ENCODE results near the gene INTS3.

The INTS3 gene

DNA sequence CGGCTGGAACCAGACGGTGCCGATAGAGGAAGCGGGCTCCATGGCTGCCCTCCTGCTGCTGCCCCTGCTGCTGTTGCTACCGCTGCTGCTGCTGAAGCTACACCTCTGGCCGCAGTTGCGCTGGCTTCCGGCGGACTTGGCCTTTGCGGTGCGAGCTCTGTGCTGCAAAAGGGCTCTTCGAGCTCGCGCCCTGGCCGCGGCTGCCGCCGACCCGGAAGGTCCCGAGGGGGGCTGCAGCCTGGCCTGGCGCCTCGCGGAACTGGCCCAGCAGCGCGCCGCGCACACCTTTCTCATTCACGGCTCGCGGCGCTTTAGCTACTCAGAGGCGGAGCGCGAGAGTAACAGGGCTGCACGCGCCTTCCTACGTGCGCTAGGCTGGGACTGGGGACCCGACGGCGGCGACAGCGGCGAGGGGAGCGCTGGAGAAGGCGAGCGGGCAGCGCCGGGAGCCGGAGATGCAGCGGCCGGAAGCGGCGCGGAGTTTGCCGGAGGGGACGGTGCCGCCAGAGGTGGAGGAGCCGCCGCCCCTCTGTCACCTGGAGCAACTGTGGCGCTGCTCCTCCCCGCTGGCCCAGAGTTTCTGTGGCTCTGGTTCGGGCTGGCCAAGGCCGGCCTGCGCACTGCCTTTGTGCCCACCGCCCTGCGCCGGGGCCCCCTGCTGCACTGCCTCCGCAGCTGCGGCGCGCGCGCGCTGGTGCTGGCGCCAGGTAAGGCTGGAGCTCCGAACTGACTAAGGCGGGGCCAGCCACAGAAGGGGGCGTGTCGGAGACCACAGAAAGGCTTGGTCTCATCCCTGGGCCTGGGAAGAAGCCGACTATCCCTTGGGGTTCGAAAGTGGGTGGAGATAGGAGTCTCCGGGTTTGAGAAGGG, 47.8 kb downstream of the INTS3 start:
- H3K4me3 ChIP-seq (ENCODE audit: low read length): peak overlapping the region; percentile 59; the same call in 1 of the 2 replicates
- TF ChIP-seq ZNF274 (IDR thresholded peaks at IDR 0.05; ENCODE audit: low read depth, low read length): no peak

DNA sequence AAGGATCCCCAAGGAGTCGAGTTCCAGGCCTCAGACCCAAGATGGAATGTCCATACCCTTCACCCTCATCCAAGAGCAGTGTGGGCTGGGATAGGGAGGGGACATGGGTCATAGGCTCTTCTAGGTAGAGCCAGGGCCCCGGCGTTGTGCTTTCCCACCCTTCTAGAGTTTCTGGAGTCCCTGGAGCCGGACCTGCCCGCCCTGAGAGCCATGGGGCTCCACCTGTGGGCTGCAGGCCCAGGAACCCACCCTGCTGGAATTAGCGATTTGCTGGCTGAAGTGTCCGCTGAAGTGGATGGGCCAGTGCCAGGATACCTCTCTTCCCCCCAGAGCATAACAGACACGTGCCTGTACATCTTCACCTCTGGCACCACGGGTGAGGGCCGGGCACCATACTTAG, 48.5 kb downstream of the INTS3 start:
- peak overlapping the region; percentile 59; the same call in 1 of the 2 replicates for H3K4me3 ChIP-seq (ENCODE audit: low read length)
- TF ChIP-seq ZNF274 (IDR thresholded peaks at IDR 0.05; ENCODE audit: low read depth, low read length): no peak

DNA sequence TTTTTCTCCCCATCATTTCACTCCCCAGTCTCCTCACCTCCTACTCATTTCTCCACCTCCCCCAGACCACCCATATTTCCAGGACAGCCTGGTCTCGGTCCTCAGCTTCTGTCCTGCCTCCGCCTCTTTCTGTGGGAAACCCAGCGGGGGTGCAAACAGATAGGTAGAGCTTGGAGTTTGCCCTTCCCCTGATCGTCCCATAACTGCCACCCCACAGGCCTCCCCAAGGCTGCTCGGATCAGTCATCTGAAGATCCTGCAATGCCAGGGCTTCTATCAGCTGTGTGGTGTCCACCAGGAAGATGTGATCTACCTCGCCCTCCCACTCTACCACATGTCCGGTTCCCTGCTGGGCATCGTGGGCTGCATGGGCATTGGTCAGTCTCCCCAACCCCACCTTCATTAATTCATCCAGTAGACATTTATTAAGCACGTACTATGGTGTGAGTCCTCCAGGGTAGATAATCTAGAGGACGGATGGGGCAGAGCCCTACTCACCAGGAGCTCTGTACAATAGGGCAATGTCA, 49.1 kb downstream of the INTS3 start:
- TF ChIP-seq ZNF274 (IDR thresholded peaks at IDR 0.05; ENCODE audit: low read depth, low read length): no peak
- H3K4me3 ChIP-seq (ENCODE audit: low read length): no peak overlapping the region

- H3K4me3 ChIP-seq (ENCODE audit: low read length): no peak overlapping the region
- no peak for TF ChIP-seq ZNF274 (IDR thresholded peaks at IDR 0.05; ENCODE audit: low read depth, low read length)
Observed at GRCh38 chr1:153777648-153778047, 49.8 kb downstream of the INTS3 start.

- TF ChIP-seq ZNF274 (IDR thresholded peaks at IDR 0.05; ENCODE audit: low read depth, low read length): no peak
- H3K4me3 ChIP-seq (ENCODE audit: low read length): no peak overlapping the region
Observed at GRCh38 chr1:153778051-153778823, 50.4 kb downstream of the INTS3 start.

DNA sequence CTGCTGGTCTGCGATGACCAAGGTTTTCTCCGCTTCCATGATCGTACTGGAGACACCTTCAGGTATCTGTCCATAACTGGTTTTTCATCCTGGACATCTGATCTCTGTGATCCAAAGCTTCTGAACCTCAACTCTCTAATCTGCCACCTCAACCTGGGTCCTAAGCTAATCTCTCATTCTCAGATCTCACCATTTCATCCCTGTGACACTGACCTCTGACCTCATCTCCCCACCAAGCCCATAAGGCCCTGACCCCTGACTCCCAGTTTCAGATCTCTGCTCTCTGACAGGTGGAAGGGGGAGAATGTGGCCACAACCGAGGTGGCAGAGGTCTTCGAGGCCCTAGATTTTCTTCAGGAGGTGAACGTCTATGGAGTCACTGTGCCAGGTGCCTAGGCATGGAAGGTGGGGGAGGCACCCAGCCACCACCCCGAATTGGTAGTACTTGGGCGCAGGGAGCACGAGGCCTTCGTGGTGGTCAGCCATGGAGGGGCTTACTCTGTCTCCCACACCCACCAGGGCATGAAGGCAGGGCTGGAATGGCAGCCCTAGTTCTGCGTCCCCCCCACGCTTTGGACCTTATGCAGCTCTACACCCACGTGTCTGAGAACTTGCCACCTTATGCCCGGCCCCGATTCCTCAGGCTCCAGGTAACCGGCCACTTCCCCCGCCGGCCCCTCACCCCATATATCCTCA, 51.1 kb downstream of the INTS3 start:
- no peak for TF ChIP-seq ZNF274 (IDR thresholded peaks at IDR 0.05; ENCODE audit: low read depth, low read length)
- H3K4me3 ChIP-seq (ENCODE audit: low read length): no peak overlapping the region

DNA sequence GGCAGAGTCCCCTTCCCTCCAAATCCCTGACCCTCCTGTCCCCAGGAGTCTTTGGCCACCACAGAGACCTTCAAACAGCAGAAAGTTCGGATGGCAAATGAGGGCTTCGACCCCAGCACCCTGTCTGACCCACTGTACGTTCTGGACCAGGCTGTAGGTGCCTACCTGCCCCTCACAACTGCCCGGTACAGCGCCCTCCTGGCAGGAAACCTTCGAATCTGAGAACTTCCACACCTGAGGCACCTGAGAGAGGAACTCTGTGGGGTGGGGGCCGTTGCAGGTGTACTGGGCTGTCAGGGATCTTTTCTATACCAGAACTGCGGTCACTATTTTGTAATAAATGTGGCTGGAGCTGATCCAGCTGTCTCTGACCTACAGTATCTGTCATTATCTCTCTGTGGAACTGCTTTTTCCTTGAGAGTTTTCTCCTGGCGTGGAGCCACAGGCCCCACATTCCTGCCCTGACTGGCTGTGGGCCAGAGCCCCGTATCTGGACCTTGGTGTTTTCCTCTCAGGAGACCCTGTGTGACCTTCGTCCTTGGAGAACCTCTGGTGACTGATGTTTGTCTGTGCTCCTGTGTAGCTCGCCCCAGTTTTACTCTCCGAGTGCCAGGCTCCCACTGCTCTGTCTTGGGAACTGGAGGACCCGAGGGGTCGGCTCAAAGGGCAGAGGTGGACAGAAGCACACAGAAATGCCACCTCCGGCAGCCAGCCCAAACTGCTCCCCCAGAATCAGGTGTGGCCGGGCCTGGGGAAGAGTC, 52.1 kb downstream of the INTS3 start:
- no peak overlapping the region for H3K4me3 ChIP-seq (ENCODE audit: low read length)
- no peak for TF ChIP-seq ZNF274 (IDR thresholded peaks at IDR 0.05; ENCODE audit: low read depth, low read length)

- H3K4me3 ChIP-seq (ENCODE audit: low read length): no peak overlapping the region
- TF ChIP-seq ZNF274 (IDR thresholded peaks at IDR 0.05; ENCODE audit: low read depth, low read length): no peak
Observed at GRCh38 chr1:153780551-153780950, 52.7 kb downstream of the INTS3 start.

DNA sequence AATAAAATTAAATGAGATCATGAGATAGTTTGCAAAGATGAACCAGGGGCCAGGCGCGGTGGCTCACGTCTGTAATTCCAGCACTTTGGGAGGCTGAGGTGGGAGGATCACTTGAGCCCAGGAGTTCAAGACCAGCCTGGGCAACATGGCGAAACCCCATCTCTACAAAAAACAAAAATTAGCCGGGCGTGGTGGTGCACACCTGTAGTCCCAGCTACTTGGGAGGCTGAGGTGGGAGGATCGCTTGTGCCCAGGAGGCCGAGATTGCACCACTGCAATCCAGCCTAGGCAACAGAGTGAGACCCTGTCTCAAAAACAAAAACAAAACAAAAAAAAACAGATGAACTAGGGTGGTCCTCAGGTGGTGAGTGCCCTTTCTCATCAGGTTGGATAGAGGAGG, 54.8 kb downstream of the INTS3 start:
- H3K4me3 ChIP-seq (ENCODE audit: low read length): peak overlapping the region; percentile 64; the same call in 1 of the 2 replicates

DNA sequence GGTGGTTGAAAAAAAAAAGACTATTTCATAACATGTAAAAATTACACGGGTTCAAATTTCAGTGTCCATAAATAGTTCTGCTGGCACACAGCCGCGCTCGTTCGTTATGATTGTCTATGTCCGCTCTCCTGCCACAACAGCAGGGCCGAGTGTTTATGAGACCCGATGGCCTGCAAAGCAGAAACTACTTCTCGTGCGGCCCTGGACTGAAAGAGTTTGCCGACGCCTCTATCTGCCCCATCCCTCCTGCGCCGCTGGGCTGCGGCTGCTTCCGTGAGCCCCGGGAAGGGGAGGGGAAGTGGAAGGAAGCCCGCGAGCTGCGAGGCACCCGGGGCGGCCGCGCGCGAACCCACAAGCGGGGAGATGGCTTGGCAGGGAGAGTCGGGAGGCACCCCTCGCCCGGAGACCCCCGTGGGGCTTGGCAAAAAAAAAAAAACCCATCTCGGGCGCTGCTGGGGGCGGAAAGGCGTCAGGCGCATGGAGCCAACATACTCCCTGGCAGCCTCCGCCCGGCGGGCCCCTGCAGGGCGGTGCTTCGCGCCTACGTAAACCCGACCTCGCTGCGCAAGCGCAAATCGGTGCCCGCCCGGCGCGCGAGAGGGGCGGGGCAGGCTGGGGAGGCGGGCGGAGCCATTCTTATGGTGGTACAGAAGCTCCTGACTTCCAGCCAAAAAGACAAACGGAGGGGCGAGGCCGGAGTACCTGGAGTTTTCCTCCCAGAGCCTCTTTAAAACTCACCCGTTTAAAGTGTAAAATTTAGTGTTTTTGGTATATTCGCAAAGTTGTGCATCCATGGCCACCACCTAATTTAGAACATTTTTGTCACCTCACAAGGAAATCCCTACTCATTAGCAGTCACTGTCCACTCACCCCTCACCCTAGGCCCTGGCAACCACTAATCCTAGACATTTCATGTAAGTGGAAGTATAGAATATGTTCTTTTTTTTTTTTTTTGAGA, 55.7 kb downstream of the INTS3 start:
- H3K4me3 ChIP-seq (ENCODE audit: low read length): peak overlapping the region; percentile 64
- no peak for TF ChIP-seq ZNF274 (IDR thresholded peaks at IDR 0.05; ENCODE audit: low read depth, low read length)

GRCh38 chr1:153786038-153786790, 58.4 kb downstream of the INTS3 start:
- H3K4me3 ChIP-seq (ENCODE audit: low read length): no peak overlapping the region
- no peak for TF ChIP-seq ZNF274 (IDR thresholded peaks at IDR 0.05; ENCODE audit: low read depth, low read length)

Measured in GM08714 (cell line).